Astrocyte of the spinal cord (primary cell): ENCODE results near the gene SETD6.

Experiments used
- DNase-seq: peaks from one replicate; pipeline ENCODE4 v3.0.0; 2011; ENCODE audit warnings: low read depth, low spot score
- H3K4me3 ChIP-seq: 2 replicates; pipeline ENCODE4 v1.5.1; 2011; ENCODE audit warnings: low read depth, mild to moderate bottlenecking, low read length, moderate library complexity
- CTCF ChIP-seq: IDR thresholded peaks from 2 replicates; pipeline ENCODE4 v1.5.1; 2012; ENCODE audit warnings: low read depth, mild to moderate bottlenecking, low read length, inconsistent platforms
- in situ Hi-C: cut with HindIII; loops from 2 replicates; pipeline ENCODE4 v1.10.0; 2017; ENCODE audit warnings: low sequenced_read_pairs

SETD6 gene

DNA sequence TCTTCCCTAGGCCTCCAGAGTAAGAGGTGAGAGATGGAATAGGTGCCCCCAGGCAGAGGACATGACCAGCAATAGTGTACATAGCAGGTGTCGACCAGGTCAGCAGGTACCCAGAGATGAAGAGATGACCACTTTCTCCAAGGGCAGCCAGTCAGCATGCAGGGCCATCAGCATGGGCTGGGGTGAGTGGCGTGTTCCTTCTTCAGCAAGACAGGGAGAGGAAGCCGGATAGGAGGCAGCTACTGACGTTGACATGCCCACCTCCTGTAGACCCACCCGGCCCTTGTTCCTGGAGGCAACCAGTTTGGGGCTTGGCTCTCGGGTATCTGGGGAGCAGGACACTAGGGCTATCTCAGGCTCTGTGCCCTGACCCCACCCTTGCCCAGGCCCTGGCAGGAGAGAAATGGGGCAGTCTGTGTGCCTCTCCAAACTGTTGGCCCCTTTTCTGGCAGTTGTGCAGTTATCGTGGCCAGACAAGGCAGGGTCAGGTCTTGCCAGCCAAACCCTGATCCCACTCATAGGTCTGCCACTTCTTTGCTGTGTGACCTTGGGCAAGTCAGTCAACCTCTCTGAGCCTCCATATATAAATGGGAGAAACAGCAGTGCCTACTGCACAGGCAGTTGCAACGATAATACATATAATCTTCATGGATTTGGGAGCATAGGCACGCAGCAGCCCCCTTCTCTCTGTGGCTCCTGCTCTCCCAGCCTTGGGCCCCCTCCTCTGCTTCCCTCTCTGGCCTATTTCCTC lies 16.8 kb upstream of the SETD6 start:
- no peak for DNase-seq
- no peak overlapping the region for H3K4me3 ChIP-seq
- in situ Hi-C loops = no loop called here
- TF ChIP-seq CTCF = no peak

DNA sequence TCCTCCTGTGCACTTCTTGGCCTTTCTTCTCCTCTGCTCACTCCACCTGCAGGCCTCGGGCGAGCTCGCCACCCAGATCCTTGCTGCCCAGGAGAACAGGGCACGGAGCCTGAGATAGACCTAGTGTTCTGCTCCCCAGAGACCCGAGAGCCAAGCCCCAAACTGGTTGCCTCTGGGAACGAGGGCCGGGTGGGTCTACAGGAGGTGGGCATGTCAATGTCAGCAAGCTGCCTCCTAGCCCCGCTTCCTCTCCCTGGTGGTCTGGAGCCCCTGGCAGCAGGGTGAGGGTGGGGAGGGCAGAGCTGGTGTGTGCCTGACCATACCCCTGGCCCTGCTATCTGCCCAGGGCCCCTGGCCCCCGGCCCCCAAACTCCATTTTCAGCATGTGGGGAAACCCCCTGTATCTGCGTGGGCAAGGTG lies 16.2 kb upstream of the SETD6 start:
- TF ChIP-seq CTCF = no peak
- in situ Hi-C loops = no loop called here
- no peak overlapping the region for H3K4me3 ChIP-seq
- no peak for DNase-seq

DNA sequence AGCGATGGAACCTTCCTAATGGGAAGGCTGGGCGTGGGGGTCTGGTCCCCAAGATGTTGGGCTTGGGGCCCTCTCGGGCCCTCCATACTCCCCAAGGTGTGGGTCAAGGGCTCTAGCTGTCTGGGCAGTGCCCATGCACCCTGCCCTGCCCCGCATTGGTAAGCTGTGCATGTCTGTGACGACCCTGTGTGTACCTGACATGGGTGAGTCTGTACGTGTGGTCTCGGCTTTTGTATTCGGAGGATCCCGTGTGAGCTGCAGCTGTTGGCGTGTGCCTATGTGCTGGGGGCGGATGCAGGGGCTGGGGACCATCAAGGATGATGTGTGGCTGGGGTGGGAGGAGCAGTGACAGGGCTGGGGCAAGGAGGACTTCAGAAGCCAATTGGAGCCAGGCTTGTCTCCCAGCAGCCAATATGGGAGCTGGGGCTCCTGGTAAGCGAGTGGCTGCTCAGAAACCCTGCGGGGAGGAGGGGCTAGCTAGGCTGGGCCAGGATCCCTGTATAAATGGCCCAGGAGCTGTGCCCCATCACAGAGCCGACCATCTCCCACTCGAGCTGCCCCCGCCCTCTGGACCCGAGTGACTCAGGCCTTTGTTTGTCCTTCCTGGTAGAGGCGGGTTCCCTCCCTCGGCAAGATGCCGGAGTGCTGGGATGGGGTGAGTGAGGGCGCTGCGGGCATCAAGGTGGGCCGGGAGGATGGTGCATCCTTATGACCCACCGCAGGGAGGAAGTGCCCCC lies 15.5 kb upstream of the SETD6 start, which contains the start of gene NDRG4:
NDRG4 (plus strand) TSS at position 529 of the 737 bp plus-strand sequence; CDS start at position 635, 106 bp downstream.
- TF ChIP-seq CTCF = no peak
- peak; percentile 91 for DNase-seq
- in situ Hi-C loops = no loop called here
- H3K4me3 ChIP-seq = peak within 1 kb of the TSS; percentile 54

DNA sequence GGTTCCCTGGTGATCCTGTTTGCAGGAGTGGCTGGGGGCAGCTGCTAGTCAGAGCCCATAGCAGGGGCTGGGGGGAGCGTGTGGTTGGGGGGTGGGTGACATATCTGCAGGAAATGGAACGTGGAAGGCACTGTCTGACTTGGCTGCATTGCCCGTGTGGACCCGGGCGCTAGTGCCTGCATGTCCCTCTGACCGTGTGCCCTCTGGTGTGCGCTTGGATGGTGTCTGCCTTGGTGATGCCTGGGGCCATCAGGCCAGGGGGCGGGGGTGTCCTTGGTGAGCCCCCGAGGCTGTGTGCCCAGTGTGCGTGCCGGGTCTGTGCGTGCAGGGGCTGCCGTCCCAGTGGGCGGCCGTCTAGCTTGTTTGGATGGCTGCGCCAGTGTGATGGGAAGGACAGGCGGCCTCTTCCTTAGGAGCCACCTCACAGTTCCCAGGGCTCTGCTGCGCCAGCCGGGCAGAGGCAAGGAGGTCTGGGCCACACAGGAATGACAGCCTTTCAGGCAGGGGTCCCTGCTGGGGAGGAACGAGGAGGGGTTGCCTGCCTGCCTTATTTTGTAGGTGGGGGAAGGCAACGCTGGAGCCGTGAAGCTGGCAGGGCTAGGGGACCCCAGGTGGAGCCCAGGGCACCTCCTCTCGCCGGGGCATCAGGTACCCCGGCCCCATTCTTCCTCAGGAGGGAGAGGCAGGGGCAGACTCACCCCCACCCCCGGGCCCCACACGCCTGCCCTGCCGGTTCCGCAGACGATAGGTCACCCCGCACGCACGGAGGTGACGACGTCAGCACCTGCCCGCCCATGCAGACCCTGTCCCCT lies 14.7 kb upstream of the SETD6 start:
- TF ChIP-seq CTCF = no peak
- DNase-seq = no peak
- H3K4me3 ChIP-seq = peak overlapping the region; percentile 54
- in situ Hi-C loops = no loop called here

DNA sequence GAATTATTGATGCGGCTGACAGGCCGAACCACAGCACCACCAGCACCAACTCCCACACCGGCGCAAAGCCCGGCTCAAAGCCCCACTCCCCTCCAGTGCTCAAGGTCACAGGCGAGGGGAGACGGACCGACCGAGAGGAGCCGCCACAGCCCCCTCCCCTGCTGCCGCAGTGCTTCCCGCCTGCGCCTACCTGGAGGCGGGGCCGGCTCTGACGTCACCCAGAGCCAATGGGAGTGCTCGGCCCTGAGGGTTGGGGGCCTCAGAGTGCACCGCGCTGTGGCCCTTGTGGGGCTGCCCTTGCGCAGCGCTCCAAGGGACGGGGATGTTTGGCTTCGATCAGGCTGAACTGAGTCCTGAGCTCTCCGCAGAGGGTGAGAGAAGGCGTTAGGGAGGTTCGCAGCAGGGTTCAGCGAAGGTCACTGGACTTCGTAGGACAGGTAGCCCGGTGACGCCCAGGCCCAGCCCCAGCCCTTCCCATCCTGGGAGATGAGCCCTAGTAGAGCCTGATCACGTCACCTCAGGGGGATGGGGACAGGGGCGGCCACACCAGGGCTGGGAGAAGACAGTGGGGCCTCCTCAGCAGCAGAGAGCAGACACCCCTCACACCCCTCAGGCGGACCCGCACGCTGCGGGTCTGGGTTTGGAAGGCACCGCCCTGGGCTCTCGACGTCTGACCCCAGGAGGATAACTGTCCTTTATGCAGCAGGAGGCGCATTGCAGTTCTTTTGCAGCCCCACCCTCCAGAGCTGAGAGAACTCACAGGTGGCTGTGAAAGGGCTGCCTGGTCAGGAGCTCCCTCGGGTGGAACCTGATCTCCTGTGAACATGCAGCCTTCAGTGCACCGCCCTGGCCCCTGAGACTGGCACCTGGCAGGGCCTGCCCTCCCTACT lies 13.8 kb upstream of the SETD6 start:
- in situ Hi-C loops = no loop called here
- no peak for DNase-seq
- TF ChIP-seq CTCF = no peak
- peak overlapping the region; percentile 54 for H3K4me3 ChIP-seq
